ENCODE measurements around the gene PLET1. TPM values are rescaled to one million over a fixed set of nuclear protein-coding genes. Genes with fewer than 3 reads are reported as not detected.

PLET1 gene
- total RNA-seq, 1 donor from 2014 or later = not detected

GRCh38 chr11:112270551-112271180, 10.0 kb upstream of the PLET1 start:
- H3K4me3 Mint-ChIP-seq (ENCODE audit: unreplicated experiment) = no peak overlapping the region
- H3K36me3 Mint-ChIP-seq (ENCODE audit: low read depth) = no peaks in the 10 kb centered on the region
- H3K27ac Mint-ChIP-seq (ENCODE audit: unreplicated experiment) = no peak overlapping the region
- TF ChIP-seq CTCF (IDR thresholded peaks at IDR 0.05) = no peak
- no peaks in the 10 kb centered on the region for H3K27me3 Mint-ChIP-seq (ENCODE audit: low read depth)
- H3K9me3 Mint-ChIP-seq (ENCODE audit: low read depth) = no peaks in the 10 kb centered on the region
- peaks cover 22% of the 10 kb centered on the region for H3K4me1 Mint-ChIP-seq (ENCODE audit: low read depth)
- DNase-seq (ENCODE audit: low spot score) = no peak

GRCh38 chr11:112269139-112269538, 8.5 kb upstream of the PLET1 start:
- no peak for DNase-seq (ENCODE audit: low spot score)
- peaks cover 25% of the 10 kb centered on the region for H3K4me1 Mint-ChIP-seq (ENCODE audit: low read depth)
- no peak overlapping the region for H3K4me3 Mint-ChIP-seq (ENCODE audit: unreplicated experiment)
- H3K36me3 Mint-ChIP-seq (ENCODE audit: low read depth) = no peaks in the 10 kb centered on the region
- H3K27ac Mint-ChIP-seq (ENCODE audit: unreplicated experiment) = peak overlapping the region; percentile 45
- no peaks in the 10 kb centered on the region for H3K27me3 Mint-ChIP-seq (ENCODE audit: low read depth)
- no peaks in the 10 kb centered on the region for H3K9me3 Mint-ChIP-seq (ENCODE audit: low read depth)
- no peak for TF ChIP-seq CTCF (IDR thresholded peaks at IDR 0.05)

DNA sequence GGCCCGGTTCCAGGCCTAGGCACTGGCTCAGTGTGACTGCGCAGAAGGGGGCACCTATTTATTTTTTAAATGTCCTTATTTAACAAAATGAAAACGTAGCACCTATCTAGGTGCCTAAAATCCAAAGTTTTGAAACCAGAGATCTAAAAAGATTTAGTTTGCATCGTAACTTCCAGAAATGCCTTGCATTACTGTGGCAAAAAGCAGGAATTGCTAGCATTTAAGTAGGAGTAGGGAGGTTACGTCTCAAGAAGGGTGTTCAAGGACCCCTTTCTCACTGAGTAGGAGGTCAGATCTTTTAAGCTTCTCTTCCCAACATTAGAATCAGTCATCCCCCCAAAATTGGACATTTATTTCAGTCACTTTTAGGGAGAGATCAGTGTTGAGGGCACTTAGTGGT, 7.7 kb upstream of the PLET1 start:
- Mint-ChIP-seq H3K4me3 (ENCODE audit: unreplicated experiment) (no peak overlapping the region), H3K27ac (ENCODE audit: unreplicated experiment) (no peak overlapping the region), H3K36me3 (ENCODE audit: low read depth) (no peaks in the 10 kb centered on the region), H3K27me3 (ENCODE audit: low read depth) (no peaks in the 10 kb centered on the region), H3K9me3 (ENCODE audit: low read depth) (no peaks in the 10 kb centered on the region), H3K4me1 (ENCODE audit: low read depth) (peaks cover 25% of the 10 kb centered on the region)
- DNase-seq (ENCODE audit: low spot score) = no peak
- TF ChIP-seq CTCF (IDR thresholded peaks at IDR 0.05) = no peak

GRCh38 chr11:112267188-112267591, 6.5 kb upstream of the PLET1 start:
- peak overlapping the region; percentile 50 for H3K27ac Mint-ChIP-seq (ENCODE audit: unreplicated experiment)
- no peaks in the 10 kb centered on the region for H3K9me3 Mint-ChIP-seq (ENCODE audit: low read depth)
- no peak for DNase-seq (ENCODE audit: low spot score)
- H3K36me3 Mint-ChIP-seq (ENCODE audit: low read depth) = no peaks in the 10 kb centered on the region
- H3K4me1 Mint-ChIP-seq (ENCODE audit: low read depth) = peaks cover 25% of the 10 kb centered on the region
- no peak for TF ChIP-seq CTCF (IDR thresholded peaks at IDR 0.05)
- H3K27me3 Mint-ChIP-seq (ENCODE audit: low read depth) = no peaks in the 10 kb centered on the region
- no peak overlapping the region for H3K4me3 Mint-ChIP-seq (ENCODE audit: unreplicated experiment)

- H3K36me3 Mint-ChIP-seq (ENCODE audit: low read depth) = no peaks in the 10 kb centered on the region
- H3K4me1 Mint-ChIP-seq (ENCODE audit: low read depth) = peaks cover 25% of the 10 kb centered on the region
- no peak for TF ChIP-seq CTCF (IDR thresholded peaks at IDR 0.05)
- no peaks in the 10 kb centered on the region for H3K9me3 Mint-ChIP-seq (ENCODE audit: low read depth)
- no peak overlapping the region for H3K4me3 Mint-ChIP-seq (ENCODE audit: unreplicated experiment)
- no peaks in the 10 kb centered on the region for H3K27me3 Mint-ChIP-seq (ENCODE audit: low read depth)
- no peak for DNase-seq (ENCODE audit: low spot score)
- no peak overlapping the region for H3K27ac Mint-ChIP-seq (ENCODE audit: unreplicated experiment)
Observed at GRCh38 chr11:112266410-112266778, 5.7 kb upstream of the PLET1 start.

Data from chondrocyte (in vitro differentiated cells).